ENCODE results near the gene PVR.

PVR gene

DNA sequence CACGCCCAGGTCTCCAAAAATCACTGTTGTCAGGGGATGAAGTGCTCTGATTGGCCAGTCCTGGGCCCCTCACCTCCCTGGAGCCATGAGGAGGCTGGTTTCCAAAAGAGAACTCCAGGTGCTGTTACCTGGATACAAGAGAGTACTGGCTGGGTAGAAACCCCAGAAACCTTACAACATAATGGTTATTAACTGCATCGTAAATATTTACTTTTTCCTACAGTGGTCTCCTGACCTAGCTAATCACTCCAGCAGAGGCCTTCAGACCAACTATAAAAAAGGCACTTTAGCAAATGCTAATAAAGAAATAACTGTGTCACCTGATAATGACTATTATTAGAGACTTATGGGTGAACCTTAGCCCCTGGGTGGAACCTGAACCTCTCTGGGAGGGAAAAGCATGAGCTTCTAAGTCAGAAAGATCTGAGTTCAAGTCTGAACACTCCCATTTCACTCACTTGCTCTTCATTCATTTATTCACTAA, 31.9 kb upstream of the PVR start:
- H3K4me2 ChIP-seq (ENCODE audit: insufficient read depth, low read length) = no peak overlapping the region
- TF ChIP-seq, protein P1, sequence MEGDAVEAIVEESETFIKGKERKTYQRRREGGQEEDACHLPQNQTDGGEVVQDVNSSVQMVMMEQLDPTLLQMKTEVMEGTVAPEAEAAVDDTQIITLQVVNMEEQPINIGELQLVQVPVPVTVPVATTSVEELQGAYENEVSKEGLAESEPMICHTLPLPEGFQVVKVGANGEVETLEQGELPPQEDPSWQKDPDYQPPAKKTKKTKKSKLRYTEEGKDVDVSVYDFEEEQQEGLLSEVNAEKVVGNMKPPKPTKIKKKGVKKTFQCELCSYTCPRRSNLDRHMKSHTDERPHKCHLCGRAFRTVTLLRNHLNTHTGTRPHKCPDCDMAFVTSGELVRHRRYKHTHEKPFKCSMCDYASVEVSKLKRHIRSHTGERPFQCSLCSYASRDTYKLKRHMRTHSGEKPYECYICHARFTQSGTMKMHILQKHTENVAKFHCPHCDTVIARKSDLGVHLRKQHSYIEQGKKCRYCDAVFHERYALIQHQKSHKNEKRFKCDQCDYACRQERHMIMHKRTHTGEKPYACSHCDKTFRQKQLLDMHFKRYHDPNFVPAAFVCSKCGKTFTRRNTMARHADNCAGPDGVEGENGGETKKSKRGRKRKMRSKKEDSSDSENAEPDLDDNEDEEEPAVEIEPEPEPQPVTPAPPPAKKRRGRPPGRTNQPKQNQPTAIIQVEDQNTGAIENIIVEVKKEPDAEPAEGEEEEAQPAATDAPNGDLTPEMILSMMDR (IDR thresholded peaks at IDR 0.05; ENCODE audit: borderline replicate concordance, extremely low read depth, low read length, poor library complexity, severe bottlenecking) = no peak
- no peak for TF ChIP-seq EZH2 (IDR thresholded peaks at IDR 0.05; ENCODE audit: borderline replicate concordance, low read depth, low read length, severe bottlenecking)
- H2AFZ ChIP-seq (ENCODE audit: low read depth, low read length) = no peak overlapping the region
- H3K4me3 ChIP-seq (ENCODE audit: low read depth in 1 of 2, low read length in 2 of 2) = no peak overlapping the region
- no peak overlapping the region for H3K9ac ChIP-seq (ENCODE audit: low read depth, low read length)
- no peaks in the 10 kb centered on the region for H3K36me3 ChIP-seq (ENCODE audit: insufficient read depth, low read length)
- no peaks in the 10 kb centered on the region for H4K20me1 ChIP-seq (ENCODE audit: insufficient read depth, low read length)
- H3K79me2 ChIP-seq (ENCODE audit: insufficient read depth, low read length) = no peaks in the 10 kb centered on the region
- ATAC-seq (ENCODE audit: insufficient read depth, low read depth) = no peak
- H3K9me3 ChIP-seq (ENCODE audit: insufficient read depth, low read length, severe bottlenecking) = no peaks in the 10 kb centered on the region
- peaks cover 5% of the 10 kb centered on the region for H3K27me3 ChIP-seq (ENCODE audit: insufficient read depth, low read length, poor library complexity)
- DNase-seq = no peak
- H3K4me1 ChIP-seq (ENCODE audit: insufficient read depth, low read length) = no peaks in the 10 kb centered on the region
- H3K27ac ChIP-seq (ENCODE audit: low read length) = no peak overlapping the region

DNA sequence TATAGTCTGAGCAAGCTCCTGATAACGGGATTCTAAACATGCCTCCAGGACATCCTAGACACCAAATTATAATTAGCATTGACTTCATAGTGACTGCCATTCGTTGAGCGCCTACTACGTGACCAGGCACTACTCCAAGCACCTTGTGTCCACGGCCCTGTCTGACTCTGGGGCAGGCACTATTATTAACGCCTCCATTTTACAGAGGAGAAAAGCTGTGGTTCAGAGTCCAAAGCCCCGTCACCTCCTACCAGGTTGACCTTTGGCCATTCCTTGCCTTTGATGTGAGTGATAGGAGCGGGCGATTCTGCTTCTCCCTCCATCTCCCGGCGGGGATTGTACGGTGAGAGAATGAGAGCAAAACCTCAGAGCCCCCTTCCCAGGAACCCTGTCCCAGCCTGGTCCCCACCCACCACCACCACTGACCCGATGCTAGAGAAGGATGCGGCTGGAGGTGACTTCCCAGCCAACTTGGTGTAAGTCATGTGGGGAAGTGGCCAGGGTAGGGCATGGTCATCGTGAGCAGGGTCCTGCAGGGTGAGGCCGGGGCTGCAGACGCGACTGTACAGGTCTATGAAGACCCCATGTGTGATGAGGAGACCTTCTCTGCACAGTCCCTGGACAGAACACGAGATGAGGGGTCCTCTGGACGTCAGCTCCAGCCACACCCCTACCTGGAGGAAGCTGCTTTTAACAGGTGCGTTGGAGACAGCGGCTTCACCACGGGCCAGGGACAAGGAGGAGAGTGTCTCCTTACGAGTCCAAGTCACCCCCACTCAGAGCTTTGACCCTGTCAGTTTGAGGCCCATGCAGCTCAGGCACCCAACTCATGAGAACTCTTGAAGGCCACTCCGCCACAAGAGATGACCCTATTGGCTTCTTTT, 30.2 kb upstream of the PVR start, which contains the start of gene IGSF23:
Gene IGSF23 (plus strand): TSS at position 269 of the 884 bp plus-strand sequence. CDS start 83 bp downstream, at position 352.
- DNase-seq = no peak
- H3K27me3 ChIP-seq (ENCODE audit: insufficient read depth, low read length, poor library complexity) = peaks cover 5% of the 10 kb centered on the region
- no peak for ATAC-seq (ENCODE audit: insufficient read depth, low read depth)
- H3K9me3 ChIP-seq (ENCODE audit: insufficient read depth, low read length, severe bottlenecking) = no peaks in the 10 kb centered on the region
- H2AFZ ChIP-seq (ENCODE audit: low read depth, low read length) = no peak within 1 kb of the TSS
- TF ChIP-seq, protein P1 (IDR thresholded peaks at IDR 0.05; ENCODE audit: borderline replicate concordance, extremely low read depth, low read length, poor library complexity, severe bottlenecking) = no peak
- TF ChIP-seq EZH2 (IDR thresholded peaks at IDR 0.05; ENCODE audit: borderline replicate concordance, low read depth, low read length, severe bottlenecking) = no peak
- no peak within 1 kb of the TSS for H3K4me3 ChIP-seq (ENCODE audit: low read depth in 1 of 2, low read length in 2 of 2)
- H3K9ac ChIP-seq (ENCODE audit: low read depth, low read length) = no peak within 1 kb of the TSS
- no peaks in the 10 kb centered on the region for H3K79me2 ChIP-seq (ENCODE audit: insufficient read depth, low read length)
- H3K4me1 ChIP-seq (ENCODE audit: insufficient read depth, low read length) = no peaks in the 10 kb centered on the region
- no peaks in the 10 kb centered on the region for H3K36me3 ChIP-seq (ENCODE audit: insufficient read depth, low read length)
- no peak within 1 kb of the TSS for H3K4me2 ChIP-seq (ENCODE audit: insufficient read depth, low read length)
- H3K27ac ChIP-seq (ENCODE audit: low read length) = no peak within 1 kb of the TSS
- H4K20me1 ChIP-seq (ENCODE audit: insufficient read depth, low read length) = no peaks in the 10 kb centered on the region

DNA sequence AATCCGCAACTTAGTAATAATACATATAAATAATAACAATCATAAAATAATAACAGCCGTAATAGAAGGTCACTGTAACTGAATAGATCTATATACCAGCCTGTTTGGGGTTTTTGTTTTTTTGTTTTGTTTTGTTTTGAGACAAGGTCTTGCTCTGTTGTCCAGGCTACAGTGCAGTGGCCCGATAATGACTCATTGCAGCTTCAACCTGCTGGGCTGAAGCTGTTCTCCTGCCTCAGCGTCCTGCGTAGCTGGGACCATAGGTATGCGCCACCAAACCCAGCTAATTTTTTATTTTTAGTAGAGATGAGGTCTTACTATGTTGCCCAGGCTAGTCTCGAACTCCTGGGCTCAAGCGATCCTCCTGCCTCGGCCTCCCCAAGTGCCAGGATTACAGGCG, 29.4 kb upstream of the PVR start:
- Histone ChIP-seq H3K9me3 (ENCODE audit: insufficient read depth, low read length, severe bottlenecking) (no peaks in the 10 kb centered on the region), H3K27me3 (ENCODE audit: insufficient read depth, low read length, poor library complexity) (peaks cover 5% of the 10 kb centered on the region), H3K27ac (ENCODE audit: low read length) (no peak overlapping the region), H3K9ac (ENCODE audit: low read depth, low read length) (no peak overlapping the region), H3K36me3 (ENCODE audit: insufficient read depth, low read length) (no peaks in the 10 kb centered on the region), H2AFZ (ENCODE audit: low read depth, low read length) (no peak overlapping the region), H4K20me1 (ENCODE audit: insufficient read depth, low read length) (no peaks in the 10 kb centered on the region), H3K79me2 (ENCODE audit: insufficient read depth, low read length) (no peaks in the 10 kb centered on the region), H3K4me3 (ENCODE audit: low read depth in 1 of 2, low read length in 2 of 2) (no peak overlapping the region), H3K4me1 (ENCODE audit: insufficient read depth, low read length) (no peaks in the 10 kb centered on the region), H3K4me2 (ENCODE audit: insufficient read depth, low read length) (no peak overlapping the region)
- ATAC-seq (ENCODE audit: insufficient read depth, low read depth) (no peak), DNase-seq (no peak)
- TF ChIP-seq, protein P1 (IDR thresholded peaks at IDR 0.05; ENCODE audit: borderline replicate concordance, extremely low read depth, low read length, poor library complexity, severe bottlenecking) = no peak
- no peak for TF ChIP-seq EZH2 (IDR thresholded peaks at IDR 0.05; ENCODE audit: borderline replicate concordance, low read depth, low read length, severe bottlenecking)

Data from DND-41 (cell line).